ENCODE measurements around the gene OLFML3.

DNA sequence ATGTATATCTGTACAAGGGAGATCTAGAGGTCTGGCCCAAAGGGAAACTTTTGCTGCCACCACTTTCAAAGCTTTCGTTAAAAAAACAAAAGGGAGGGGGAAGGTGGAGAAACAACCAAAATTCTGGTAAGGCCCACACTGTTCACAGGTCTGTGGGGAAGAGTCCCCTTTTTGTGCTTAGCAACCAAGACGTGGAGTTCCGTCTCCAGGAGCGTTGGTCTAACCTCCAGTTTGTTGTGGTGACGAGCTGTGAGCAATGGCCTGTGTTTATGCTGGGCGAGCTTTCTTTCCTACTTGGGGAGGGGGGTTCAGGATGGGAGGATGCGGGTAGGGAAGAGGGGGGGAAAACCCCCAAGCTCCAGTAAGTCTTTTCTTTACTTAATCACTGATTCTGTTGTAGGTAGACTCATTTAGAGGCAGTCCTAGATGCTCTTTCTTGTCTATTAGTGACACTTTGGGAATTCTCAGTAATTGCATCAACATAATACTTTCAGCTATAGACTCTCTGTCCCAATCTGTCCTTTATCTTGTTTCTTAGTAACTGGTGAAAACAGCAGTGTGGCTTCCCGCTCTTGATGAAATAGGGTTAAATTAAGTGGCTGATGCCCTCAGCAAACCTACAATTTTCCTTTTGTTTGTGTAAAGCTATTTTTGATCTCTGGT lies 48.6 kb upstream of the OLFML3 start:
- TF ChIP-seq, protein P1, sequence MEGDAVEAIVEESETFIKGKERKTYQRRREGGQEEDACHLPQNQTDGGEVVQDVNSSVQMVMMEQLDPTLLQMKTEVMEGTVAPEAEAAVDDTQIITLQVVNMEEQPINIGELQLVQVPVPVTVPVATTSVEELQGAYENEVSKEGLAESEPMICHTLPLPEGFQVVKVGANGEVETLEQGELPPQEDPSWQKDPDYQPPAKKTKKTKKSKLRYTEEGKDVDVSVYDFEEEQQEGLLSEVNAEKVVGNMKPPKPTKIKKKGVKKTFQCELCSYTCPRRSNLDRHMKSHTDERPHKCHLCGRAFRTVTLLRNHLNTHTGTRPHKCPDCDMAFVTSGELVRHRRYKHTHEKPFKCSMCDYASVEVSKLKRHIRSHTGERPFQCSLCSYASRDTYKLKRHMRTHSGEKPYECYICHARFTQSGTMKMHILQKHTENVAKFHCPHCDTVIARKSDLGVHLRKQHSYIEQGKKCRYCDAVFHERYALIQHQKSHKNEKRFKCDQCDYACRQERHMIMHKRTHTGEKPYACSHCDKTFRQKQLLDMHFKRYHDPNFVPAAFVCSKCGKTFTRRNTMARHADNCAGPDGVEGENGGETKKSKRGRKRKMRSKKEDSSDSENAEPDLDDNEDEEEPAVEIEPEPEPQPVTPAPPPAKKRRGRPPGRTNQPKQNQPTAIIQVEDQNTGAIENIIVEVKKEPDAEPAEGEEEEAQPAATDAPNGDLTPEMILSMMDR (IDR thresholded peaks at IDR 0.05), result no peak
- TF ChIP-seq POLR2A (IDR thresholded peaks at IDR 0.05), result no peak

Measured in uterus (tissue), 2 donors.